K562 (cell line): ENCODE data around the gene PLCB1.

Experiments
- CTCF ChIP-seq, 3 experiments: IDR thresholded peaks in 2 of 3; conservative IDR thresholded peaks in 1 of 3; 2 replicates each; pipeline ENCODE4 v1.5.1; 2011 to 2012; ENCODE audit warnings: low read length in 3 of 3, mild to moderate bottlenecking in 3 of 3, control low read depth in 2 of 3, improper control_type of control experiment in 1 of 3, inconsistent platforms in 1 of 3, low read depth in 1 of 3, mixed read lengths in 1 of 3, moderate library complexity in 1 of 3; ENCODE audit not compliant: insufficient read depth in 2 of 3
- HNRNPL ChIP-seq: fragments of 200-400 bp; formaldehyde crosslinking; IDR thresholded peaks from 2 replicates; pipeline ENCODE4 v1.6.1; 2017; ENCODE audit warnings: low read depth, mild to moderate bottlenecking, low read length
- RAD21 ChIP-seq, 2 experiments: fragments of 250-450 bp in 1 of 2; fragments of 450-650 bp in 1 of 2; sonication (Bioruptor Pico) in 1 of 2; formaldehyde crosslinking in 1 of 2; IDR thresholded peaks in 1 of 2; conservative IDR thresholded peaks in 1 of 2; 2 replicates each; pipeline versions ENCODE4 v1.4.0 to v1.8.0; 2020 to 2022; ENCODE audit warnings: mild to moderate bottlenecking in 2 of 2, moderate library complexity in 1 of 2
- ZNF3 ChIP-seq: fragments of 250-450 bp; sonication (Bioruptor Pico); IDR thresholded peaks from 2 replicates; pipeline ENCODE4 v1.5.0; 2021; ENCODE audit warnings: mild to moderate bottlenecking, moderate library complexity
- TF ChIP-seq, protein P1 (sequence below): sonication (generic); formaldehyde crosslinking; IDR thresholded peaks from 2 replicates; pipeline ENCODE4 v1.8.1; 2023; ENCODE audit warnings: missing genetic modification reagents, mild to moderate bottlenecking, borderline replicate concordance
- TF ChIP-seq, protein P2 (sequence below): sonication (generic); formaldehyde crosslinking; IDR thresholded peaks from 2 replicates; pipeline ENCODE4 v1.9.0; 2022; ENCODE audit warnings: mild to moderate bottlenecking, missing genetic modification reagents

DNA sequence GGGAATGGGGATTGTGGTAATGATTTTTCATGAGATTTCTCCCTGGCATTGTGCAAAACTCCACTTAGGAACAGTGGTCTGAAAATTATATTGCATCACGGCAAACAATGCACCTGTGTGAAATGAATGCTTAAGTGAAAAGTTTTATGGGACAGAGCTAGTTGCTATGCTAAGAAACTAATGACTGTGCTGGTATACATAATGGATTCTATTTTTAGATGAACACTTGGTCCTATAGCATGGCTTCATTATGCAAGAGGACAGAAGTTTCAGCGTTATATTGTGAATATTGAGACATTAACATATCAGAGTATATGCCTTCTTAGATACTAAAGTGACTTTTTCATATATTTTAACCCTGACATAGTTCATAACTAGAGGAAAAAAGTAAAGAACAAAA is 30.5 kb downstream of the PLCB1 start:
- TF ChIP-seq CTCF (IDR thresholded peaks at IDR 0.05 in 2 of 3, conservative IDR thresholded peaks at IDR 0.05 in 1 of 3; ENCODE audit: insufficient read depth in 2 of 3, low read depth in 1 of 3, low read length in 3 of 3): no peak
- TF ChIP-seq ZNF3: no peak
- TF ChIP-seq, protein P1, sequence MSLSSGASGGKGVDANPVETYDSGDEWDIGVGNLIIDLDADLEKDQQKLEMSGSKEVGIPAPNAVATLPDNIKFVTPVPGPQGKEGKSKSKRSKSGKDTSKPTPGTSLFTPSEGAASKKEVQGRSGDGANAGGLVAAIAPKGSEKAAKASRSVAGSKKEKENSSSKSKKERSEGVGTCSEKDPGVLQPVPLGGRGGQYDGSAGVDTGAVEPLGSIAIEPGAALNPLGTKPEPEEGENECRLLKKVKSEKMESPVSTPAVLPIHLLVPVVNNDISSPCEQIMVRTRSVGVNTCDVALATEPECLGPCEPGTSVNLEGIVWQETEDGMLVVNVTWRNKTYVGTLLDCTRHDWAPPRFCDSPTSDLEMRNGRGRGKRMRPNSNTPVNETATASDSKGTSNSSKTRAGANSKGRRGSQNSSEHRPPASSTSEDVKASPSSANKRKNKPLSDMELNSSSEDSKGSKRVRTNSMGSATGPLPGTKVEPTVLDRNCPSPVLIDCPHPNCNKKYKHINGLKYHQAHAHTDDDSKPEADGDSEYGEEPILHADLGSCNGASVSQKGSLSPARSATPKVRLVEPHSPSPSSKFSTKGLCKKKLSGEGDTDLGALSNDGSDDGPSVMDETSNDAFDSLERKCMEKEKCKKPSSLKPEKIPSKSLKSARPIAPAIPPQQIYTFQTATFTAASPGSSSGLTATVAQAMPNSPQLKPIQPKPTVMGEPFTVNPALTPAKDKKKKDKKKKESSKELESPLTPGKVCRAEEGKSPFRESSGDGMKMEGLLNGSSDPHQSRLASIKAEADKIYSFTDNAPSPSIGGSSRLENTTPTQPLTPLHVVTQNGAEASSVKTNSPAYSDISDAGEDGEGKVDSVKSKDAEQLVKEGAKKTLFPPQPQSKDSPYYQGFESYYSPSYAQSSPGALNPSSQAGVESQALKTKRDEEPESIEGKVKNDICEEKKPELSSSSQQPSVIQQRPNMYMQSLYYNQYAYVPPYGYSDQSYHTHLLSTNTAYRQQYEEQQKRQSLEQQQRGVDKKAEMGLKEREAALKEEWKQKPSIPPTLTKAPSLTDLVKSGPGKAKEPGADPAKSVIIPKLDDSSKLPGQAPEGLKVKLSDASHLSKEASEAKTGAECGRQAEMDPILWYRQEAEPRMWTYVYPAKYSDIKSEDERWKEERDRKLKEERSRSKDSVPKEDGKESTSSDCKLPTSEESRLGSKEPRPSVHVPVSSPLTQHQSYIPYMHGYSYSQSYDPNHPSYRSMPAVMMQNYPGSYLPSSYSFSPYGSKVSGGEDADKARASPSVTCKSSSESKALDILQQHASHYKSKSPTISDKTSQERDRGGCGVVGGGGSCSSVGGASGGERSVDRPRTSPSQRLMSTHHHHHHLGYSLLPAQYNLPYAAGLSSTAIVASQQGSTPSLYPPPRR (CRISPR knock-in tag): no peak
- TF ChIP-seq HNRNPL: no peak
- TF ChIP-seq RAD21 (CRISPR knock-in tag; conservative IDR thresholded peaks at IDR 0.05 in 1 of 2, IDR thresholded peaks at IDR 0.05 in 1 of 2): no peak
- TF ChIP-seq, protein P2, sequence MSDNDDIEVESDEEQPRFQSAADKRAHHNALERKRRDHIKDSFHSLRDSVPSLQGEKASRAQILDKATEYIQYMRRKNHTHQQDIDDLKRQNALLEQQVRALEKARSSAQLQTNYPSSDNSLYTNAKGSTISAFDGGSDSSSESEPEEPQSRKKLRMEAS (CRISPR knock-in tag): no peak
